Stimulated activated CD4-positive, alpha-beta T cell treated with anti-CD3 and anti-CD28 coated beads, Interleukin-1b, Interleukin-23, amount 100 ng/mL, for 24 hours (primary cell): ENCODE measurements around the gene PRRT2.
A peak's percentile ranks its signal among the peaks of the same experiment; 100 is the strongest.
"Not testable (repeated sequence)": the region's sequence is repeated elsewhere in the genome, so short reads cannot be mapped to it uniquely, and the experiment has no call there.

Experiments used
- DNase-seq, 4 experiments: peaks; one replicate each; pipeline ENCODE4 v3.0.0-alpha.2; 2020; ENCODE audit warnings: low read depth in 4 of 4, low spot score in 1 of 4

PRRT2 gene

DNA sequence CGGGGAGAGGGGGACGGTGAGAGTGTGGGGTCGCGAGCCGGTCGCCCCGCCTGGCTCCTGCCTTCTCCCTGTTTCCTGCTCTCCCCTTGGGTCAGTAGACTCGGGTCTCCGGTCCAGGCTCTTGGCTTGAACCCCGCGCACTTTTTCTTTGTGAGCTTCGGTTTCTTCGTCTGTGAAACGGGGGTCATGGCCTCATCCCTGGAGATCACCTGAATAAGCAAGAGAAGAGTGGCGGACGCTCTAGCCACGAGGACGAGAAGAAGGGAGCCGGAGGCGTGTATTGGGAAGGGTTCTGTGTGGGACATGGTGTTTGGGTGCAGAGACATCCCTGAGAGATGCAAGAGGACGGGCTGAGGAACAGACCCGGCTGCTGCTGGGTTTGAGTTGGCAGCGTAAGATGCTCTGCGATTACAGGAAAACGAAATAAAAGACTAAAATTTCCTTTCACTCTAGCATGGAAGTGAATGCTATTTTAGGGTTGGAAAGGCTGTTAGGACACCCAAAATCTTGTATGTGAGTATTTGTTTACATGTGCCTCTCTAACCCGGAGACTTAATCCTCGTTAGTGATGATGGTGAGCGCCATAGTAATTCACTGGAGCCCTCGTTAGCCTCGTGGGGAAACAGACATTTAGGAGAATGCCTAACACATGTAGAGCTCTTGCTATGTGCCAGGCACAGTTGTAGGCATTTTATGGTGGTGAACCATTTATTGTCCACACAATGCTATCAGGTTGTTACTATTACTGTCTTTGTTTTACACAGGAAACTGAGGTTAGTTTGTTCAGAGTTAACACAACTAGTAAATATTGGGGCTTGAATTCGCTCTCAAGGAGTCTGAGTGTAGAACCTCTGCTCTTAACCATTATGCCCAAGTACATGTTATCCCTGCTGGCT is 20.8 kb upstream of the PRRT2 start:
- no peak for DNase-seq

DNA sequence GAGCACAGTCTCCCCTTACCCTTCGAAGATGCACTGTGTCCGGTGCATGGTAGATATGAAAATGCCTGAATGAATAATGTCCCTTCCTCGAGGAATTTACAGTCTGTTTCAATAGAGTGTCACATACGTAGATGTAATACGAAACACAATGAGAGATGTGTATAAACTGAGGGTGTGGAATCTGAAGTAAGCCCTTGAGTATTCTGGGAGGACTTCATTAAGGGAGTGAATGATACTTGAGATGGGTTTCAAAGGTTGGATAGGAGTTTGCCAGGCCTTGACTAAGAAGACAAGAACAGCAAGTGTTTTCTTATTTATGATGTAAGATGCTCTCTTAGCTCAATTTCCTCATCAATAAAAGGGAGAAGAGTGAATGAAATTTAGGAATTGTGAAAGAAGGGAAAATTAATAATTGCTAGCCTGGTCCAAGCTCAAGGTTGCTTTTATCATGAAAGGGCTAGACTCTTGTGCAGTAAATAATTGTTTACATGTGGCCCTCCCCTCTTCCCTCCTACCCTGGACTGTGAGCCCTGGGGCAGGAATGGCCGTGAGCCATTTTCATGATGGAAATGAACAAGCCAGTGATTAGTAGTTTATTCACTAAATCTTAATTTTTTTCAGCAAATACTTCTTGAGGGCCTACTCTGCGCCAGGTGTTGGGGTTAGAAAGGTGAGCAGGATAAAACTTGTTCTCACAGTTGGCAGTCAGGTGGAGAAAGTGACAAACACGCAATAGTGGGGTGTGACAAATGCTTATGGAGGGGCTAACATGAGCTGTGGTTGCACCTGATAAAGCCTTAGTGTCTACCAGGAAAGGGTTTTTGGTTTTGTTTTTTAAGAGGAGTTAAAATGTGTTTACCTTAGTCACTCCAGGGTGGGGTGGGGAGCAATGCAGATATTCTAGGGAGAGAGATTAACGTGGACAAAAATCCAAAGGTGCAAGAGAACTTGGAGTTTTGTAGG is 19.9 kb upstream of the PRRT2 start:
- DNase-seq: no peak

DNA sequence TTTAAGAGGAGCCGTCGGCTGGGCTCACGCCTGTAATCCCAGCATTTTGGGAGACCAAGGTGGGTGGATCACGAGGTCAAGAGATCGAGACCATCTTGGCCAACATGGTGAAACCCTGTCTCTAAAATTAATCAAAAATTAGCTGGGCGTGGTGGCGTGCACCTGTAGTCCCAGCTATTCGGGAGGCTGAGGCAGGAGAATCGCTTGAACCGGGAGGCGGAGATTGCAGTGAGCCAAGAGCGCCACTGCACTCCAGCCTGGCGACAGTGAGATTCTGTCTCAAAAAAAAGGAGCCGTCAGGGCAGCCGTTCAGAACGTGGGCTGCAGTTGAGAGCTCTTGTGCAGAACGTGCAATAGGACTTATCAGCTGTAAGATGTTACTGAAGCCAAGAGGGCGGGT is 18.8 kb upstream of the PRRT2 start:
- DNase-seq: not testable (repeated sequence)

DNA sequence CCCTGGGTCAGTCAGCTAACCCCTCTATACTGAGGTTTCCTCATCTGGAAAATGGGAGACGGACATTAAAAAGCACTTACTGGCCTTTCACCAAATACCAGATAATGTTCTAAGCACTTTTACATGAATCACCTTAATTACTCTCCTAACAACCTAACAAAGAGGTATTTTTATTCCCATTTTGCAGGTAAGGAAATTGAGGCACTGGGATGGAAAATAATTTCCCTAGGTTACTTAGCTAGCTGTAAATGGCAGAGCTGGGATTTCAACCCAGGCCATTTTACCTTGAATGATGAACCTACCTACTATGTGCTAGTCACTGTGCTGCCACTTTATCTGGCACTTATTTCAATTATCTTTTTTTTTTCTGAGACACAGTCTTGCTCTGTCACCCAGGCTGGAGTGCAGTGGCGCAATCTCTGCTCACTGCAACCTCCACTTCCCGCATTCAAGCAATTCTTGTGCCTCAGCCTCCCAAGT is 17.7 kb upstream of the PRRT2 start:
- DNase-seq: no peak

DNA sequence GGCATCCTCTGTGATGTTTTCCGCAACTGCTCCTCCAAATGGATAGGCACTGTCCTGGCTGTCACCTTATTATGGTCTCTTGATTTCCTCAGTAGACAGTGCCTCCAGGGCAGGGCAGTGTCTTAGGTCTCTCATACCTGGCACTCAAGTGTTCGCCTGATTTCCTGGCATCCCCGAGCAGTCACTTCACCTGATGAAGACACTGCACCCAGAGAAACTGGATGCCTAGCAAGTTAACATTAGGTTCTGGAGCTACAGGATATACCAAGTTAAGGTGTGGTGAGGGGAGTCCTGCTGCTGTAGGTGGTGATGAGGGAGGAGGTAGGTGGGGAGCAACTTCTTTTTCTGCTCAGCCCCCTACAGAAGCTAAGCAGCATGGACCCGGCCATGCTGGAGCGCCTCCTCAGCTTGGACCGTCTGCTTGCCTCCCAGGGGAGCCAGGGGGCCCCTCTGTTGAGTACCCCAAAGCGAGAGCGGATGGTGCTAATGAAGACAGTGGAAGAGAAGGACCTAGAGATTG is 9.5 kb upstream of the PRRT2 start:
- DNase-seq: no peak

DNA sequence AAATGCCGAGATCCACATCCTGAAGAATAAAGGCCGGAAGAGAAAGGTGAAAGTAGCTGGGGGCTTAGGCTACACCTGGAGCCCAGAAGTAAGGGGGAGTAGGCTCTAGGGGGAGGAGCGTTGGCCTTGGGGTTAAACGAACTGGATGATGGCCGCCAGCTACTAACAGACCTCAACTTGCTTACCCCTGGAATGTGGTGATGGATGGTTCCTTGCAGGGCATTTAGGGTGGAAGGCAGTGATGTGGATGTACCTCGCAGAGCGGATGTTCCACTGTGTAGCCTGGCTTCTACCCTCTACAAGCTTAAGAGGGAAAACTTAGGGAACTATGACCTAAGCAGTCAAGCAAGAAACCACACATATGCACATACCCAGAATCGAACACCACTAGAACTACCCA is 8.0 kb upstream of the PRRT2 start:
- no peak for DNase-seq

DNA sequence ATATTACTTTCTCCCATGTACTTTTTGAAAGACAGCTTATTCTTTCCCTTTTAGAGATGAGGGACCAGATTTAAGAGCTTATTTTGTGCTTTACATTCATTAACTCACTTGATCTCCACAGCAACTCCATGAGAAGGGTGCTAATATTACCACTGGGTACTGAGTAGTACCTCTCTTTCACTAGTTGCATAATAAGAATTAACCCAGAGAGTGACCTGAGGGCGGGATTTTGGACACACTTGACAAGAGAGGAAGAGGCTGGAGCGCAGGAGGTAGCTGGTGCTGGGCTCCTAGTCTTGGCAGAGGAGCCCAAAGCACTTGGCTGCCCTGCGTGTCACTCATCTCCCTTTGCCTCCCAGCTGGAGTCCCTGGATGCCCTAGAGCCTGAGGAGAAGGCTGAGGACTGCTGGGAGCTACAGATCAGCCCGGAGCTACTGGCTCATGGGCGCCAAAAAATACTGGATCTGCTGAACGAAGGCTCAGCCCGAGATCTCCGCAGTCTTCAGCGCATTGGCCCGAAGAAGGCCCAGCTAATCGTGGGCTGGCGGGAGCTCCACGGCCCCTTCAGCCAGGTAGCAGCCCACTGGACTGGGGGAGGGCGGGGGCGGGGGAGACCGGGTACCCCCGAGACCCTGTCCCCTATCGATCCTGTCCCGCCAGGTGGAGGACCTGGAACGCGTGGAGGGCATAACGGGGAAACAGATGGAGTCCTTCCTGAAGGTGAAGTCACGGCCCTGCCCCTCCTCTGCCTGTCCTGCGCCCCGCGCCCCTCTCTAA is 7.3 kb upstream of the PRRT2 start:
- DNase-seq: no peak

DNA sequence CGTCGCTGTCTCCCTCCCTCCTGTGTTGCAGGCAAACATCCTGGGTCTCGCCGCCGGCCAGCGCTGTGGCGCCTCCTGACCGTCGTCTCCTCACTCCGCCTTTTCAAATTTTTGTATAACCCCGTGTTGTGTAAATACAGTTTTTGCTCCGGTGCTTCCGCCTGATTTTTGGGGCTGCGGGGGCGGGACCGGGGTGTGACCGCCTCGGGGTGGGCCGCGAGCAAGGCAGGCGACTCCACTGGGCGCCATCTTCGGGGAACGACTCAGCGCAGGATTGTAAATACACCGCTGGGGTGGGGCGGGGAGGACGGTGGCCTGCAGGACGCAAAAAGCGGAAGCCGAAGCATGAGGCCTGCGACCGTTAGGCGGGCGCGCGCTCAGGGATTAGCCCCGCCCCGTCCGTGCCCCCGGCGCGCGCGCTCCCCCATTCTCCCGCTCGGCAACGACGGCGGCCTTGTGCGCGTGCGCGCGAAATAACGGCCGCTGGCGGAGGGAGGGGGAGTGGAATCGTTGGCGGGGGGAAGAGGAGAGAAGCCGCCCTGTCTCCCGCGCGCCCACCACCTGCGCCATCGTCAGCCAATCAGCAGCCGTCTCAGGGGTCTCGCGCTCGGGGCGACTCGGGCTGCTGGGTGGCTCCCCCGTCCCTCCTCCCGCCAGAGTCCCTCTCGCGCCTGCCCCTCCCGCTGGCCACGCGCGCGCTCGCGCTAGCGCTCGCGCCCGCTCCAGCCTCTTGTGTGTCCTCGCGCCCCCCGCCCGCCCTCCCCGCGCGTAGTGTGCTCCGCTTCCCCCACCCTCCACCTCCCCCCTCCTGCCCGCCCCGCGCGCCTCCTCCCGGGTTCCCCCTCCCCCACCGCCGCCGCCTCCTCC is 6.5 kb upstream of the PRRT2 start:
- DNase-seq: peak; percentile 92 to 96 (median 96)

DNA sequence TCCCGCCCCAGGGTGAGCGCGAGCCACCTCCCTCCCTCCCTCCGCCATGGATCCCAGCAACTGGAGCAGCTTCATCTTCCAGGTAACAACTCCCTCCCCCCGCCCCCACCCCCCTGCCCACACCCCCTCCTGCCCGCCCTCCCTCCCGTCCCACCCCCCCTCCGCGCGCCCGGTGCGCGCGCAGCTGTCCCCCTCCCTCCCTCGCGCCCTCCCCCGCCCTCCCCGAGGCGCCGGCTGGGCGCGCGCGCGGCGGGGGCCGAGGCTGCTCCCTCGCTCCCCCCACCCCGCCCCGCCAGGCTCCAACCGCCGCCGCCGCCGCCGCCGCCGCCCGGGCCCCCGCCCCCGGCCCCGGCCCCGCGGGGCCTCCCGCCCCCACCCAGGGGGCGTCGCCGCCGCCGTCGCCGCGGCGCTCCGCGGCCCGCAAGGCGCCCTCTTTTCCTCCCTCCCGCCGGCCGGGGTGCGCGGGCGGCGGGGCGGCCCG is 5.9 kb upstream of the PRRT2 start, which contains the start of gene MAZ:
Gene MAZ (plus strand): TSS at position 431 of the 481 bp plus-strand sequence. CDS start 173 bp downstream, outside the sequence.
- DNase-seq: peak in 3 of 4 experiments; percentile 63 to 74 (median 65)

DNA sequence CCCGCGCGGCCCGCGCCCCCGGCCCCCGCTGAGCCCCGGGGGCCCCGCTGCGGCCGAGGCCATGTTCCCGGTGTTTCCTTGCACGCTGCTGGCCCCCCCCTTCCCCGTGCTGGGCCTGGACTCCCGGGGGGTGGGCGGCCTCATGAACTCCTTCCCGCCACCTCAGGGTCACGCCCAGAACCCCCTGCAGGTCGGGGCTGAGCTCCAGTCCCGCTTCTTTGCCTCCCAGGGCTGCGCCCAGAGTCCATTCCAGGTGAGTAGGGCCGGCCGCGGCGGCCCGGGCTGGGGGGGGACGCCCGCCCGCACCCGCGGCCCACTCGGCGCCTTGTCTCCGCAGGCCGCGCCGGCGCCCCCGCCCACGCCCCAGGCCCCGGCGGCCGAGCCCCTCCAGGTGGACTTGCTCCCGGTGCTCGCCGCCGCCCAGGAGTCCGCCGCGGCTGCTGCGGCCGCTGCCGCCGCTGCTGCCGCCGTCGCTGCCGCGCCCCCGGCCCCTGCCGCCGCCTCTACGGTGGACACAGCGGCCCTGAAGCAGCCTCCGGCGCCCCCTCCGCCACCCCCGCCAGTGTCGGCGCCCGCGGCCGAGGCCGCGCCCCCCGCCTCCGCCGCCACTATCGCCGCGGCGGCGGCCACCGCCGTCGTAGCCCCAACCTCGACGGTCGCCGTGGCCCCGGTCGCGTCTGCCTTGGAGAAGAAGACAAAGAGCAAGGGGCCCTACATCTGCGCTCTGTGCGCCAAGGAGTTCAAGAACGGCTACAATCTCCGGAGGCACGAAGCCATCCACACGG is 5.2 kb upstream of the PRRT2 start:
- DNase-seq: no peak

DNA sequence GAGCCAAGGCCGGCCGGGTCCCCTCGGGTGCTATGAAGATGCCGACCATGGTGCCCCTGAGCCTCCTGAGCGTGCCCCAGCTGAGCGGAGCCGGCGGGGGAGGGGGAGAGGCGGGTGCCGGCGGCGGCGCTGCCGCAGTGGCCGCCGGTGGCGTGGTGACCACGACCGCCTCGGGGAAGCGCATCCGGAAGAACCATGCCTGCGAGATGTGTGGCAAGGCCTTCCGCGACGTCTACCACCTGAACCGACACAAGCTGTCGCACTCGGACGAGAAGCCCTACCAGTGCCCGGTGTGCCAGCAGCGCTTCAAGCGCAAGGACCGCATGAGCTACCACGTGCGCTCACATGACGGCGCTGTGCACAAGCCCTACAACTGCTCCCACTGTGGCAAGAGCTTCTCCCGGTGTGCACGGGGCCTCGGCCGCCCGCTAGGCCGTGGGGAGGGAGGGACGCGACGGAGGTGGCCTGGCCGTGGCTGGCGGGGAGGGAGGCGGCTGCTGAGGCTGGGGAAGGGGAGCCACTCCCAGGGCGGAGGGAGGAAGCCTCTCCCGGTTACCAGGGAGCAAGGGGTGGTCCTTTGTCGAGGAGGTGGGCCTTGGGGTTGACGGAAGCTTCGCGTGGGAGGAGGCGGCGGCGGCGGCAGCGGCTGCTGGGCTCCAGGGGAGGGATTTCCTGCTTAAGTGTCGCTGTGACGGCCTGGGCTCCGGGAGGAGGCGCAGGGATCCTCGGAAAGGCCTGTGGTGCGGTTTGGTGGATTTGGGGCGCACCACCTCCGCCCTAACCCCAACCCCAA is 4.4 kb upstream of the PRRT2 start:
- DNase-seq: peak in 3 of 4 experiments; percentile 69 to 89 (median 83)

DNA sequence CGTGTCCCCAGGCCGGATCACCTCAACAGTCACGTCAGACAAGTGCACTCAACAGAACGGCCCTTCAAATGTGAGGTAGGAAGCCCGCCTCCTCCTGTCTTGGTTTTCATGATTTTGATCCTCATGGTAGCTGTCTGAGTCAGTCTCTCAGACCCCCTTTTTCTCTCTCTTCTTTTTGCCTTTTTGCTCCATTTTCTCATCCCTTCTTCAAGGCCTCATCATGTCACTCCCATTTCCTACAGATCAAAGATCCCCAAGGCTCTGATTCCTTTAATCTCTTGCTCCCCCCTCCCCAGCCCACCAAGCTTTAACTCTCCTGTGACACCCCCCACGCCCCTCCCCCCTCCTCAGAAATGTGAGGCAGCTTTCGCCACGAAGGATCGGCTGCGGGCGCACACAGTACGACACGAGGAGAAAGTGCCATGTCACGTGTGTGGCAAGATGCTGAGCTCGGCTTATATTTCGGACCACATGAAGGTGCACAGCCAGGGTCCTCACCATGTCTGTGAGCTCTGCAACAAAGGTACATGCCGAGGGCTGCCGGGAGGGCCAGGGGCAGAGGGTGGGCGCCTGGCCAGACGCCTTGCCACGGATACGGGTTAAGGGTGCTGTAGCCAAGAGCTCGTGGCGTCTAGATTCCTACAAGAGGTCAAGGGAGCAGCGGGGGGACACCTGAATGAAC is 3.6 kb upstream of the PRRT2 start:
- no peak for DNase-seq

DNA sequence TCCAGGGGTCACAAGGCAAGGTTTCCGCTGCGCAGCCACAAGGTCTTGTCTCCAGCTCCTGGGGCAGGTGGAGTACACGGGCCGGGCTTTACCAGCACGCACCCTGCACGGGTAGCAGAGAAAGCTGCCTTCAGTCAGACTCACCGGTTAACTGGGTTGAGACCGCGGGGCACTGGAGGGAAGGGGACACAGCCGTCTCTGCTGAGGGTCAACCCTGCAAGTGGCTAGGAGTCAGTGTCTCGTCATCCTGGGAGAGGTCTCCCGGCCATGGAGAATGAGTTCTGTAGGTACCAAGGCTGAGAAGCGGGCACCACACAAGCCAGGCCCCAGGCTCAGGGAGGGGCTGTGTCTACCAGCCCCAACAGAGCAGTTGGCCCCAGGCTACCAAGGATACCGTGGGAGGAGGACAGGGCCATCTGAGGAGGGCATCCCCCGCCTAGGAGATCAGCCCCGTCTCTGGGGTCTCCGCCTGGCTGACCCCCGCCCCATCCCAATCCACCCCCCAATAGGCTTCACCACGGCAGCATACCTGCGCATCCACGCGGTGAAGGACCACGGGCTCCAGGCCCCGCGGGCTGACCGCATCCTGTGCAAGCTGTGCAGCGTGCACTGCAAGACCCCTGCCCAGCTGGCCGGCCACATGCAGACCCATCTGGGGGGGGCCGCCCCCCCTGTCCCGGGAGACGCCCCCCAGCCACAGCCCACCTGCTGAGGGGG is 2.8 kb upstream of the PRRT2 start:
- no peak for DNase-seq

DNA sequence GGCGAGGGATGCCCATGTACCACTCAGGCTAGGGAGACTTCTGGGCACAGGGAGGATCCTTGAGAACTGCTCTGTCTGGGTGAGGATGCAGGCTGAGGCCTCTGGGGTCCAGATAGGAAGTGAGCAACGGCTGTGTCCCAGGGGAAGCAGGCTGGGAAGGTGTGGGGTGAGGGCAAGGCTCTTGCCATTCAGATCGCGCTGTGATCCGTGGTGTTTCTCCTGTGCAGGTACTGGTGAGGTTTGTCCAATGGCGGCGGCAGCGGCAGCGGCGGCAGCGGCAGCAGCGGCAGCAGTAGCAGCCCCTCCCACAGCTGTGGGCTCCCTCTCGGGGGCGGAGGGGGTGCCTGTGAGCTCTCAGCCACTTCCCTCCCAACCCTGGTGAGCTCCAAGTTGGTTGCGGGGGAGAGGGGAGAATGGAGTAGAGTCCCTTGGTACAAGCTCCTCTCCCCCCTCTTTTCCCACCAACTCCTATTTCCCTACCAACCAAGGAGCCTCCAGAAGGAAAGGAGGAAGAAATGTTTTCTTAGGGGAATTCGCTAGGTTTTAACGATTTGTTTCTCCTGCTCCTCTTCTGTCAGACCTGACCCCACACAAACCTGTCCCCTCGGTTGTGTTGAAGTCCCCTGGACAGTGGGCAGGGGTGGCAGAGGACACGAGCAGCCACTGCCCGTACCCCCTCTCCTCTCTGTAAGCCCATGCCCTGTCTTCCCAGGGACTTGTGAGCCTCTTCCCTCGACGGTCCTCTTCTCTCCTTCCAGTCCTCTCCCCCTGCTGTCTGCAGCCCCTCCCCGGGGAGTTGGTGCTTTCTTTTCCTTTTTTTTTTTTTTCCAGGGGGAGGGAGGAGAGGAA is 1.9 kb upstream of the PRRT2 start:
- no peak for DNase-seq

DNA sequence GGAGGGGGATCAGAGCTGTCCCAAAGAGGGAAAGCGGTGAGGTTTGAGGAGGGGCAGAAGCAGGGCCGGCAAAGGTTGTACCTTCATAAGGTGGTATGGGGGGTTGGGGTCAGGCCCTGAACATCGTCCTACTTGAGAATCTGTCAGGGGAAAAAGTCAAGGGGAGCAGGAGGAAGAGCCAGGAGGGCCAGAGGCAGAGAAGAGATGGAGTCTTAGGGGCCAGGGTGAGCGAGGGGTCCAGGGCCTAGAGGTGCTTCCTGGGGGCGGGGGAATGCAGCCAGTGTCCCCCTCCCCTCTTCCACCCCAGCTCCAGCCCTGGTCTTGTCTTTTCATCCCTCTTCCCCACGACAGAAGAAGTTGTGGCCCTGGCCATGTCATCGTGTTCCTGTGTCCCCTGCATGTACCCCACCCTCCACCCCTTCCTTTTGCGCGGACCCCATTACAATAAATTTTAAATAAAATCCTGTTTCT is 1.3 kb upstream of the PRRT2 start:
- DNase-seq: no peak
